SU-DHL-6 (cell line): ENCODE measurements around the gene TSPAN31.

ENCODE experiments used
- EZH2phosphoT487 ChIP-seq: fragments of 200-600 bp; sonication (generic), shearing (Covaris generic); conservative IDR thresholded peaks from 2 replicates; pipeline ENCODE4 v1.6.1; 2018; ENCODE audit warnings: mild to moderate bottlenecking, antibody characterized with exemption, low read length, moderate library complexity, mixed read lengths
- TF ChIP-seq, protein P1 (sequence below): fragments of 200-600 bp; sonication (generic); IDR thresholded peaks from one replicate; pipeline ENCODE4 v1.5.1; 2017; ENCODE audit warnings: antibody characterized with exemption, mild to moderate bottlenecking, low read length, moderate library complexity; ENCODE audit not compliant: insufficient read depth, poor library complexity, severe bottlenecking

DNA sequence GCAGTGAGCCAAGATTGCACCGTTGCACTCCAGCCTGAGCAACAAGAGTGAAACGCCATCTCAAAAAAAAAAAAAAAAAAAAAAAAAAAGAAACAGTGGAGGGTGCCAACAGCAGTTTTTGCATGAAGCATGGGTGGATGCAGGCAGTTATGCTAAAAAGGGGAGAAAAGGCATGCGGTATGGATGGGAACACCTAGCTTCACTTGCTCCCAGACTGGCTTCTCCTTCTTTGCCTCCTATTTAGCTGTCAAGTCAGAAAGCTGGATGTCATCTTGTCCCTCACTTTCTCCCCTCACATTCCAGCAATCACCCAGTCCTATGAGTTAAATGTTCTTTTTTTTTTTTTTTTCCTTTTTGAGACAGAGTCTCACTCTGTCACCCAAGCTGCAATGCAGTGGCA lies 30.2 kb downstream of the TSPAN31 start:
- TF ChIP-seq, protein P1, sequence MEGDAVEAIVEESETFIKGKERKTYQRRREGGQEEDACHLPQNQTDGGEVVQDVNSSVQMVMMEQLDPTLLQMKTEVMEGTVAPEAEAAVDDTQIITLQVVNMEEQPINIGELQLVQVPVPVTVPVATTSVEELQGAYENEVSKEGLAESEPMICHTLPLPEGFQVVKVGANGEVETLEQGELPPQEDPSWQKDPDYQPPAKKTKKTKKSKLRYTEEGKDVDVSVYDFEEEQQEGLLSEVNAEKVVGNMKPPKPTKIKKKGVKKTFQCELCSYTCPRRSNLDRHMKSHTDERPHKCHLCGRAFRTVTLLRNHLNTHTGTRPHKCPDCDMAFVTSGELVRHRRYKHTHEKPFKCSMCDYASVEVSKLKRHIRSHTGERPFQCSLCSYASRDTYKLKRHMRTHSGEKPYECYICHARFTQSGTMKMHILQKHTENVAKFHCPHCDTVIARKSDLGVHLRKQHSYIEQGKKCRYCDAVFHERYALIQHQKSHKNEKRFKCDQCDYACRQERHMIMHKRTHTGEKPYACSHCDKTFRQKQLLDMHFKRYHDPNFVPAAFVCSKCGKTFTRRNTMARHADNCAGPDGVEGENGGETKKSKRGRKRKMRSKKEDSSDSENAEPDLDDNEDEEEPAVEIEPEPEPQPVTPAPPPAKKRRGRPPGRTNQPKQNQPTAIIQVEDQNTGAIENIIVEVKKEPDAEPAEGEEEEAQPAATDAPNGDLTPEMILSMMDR: no peak
- no peak for TF ChIP-seq EZH2phosphoT487
